Stimulated activated CD4-positive, alpha-beta T cell treated with anti-CD3 and anti-CD28 coated beads, Interleukin-4, amount 100 ng/mL, for 1 hour (primary cell): ENCODE data around the gene FBXO42.
A peak's percentile ranks its signal among the peaks of the same experiment; 100 is the strongest.
"Not testable (repeated sequence)": the region's sequence is repeated elsewhere in the genome, so short reads cannot be mapped to it uniquely, and the experiment has no call there.

Experiments
- DNase-seq: peaks from one replicate; pipeline ENCODE4 v3.0.0-alpha.2; 2020

The FBXO42 gene

GRCh38 chr1:16241221-16241708 is 111.0 kb downstream of the FBXO42 start:
- no peak for DNase-seq

DNA sequence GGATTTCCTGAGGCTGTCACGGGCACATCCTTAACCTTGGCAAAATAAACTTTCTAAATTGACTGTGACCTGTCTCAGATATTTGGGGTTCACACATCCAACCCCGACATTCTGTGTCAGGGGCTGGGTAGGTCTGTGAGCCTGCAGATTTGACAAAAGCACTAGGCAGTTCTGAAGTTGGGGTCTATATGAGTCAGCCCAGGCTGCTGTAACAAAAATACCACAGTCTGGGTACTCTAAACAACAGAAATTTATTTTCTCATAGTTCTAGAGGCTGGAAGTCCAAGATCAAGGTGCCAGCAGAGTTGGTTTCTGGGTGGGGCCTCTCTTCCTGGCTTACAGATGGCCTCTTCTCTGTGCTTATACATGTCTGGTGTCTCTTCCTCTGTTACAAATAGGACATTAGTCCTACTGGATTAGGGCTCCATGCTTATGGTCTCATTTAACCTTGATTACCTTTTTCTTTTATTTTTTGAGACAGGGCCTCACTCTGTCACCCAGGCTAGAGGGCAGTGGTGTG is 112.2 kb downstream of the FBXO42 start:
- no peak for DNase-seq

DNA sequence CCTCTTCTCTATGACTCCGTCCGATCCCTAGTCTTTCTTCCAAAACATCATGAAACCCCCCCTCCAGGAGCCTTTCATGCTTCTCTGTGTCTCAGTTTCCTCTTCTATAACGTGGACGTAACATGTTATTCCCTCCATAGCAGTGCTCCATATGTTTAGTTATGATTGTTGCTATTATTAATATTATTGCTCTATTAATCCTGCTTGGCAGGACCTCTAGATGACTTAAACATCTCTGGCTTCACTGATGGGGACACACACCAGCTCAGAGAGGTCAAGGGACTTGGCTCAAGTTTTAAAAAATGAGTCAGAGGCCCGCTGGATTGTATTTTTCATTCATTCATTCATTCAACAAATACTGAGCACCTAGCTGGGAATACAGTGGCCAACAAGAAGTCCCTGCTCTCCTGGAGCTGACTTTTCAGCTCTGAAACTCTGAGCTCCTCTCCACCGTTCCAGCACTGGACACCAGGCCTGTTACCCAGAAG is 114.9 kb downstream of the FBXO42 start:
- no peak for DNase-seq

DNA sequence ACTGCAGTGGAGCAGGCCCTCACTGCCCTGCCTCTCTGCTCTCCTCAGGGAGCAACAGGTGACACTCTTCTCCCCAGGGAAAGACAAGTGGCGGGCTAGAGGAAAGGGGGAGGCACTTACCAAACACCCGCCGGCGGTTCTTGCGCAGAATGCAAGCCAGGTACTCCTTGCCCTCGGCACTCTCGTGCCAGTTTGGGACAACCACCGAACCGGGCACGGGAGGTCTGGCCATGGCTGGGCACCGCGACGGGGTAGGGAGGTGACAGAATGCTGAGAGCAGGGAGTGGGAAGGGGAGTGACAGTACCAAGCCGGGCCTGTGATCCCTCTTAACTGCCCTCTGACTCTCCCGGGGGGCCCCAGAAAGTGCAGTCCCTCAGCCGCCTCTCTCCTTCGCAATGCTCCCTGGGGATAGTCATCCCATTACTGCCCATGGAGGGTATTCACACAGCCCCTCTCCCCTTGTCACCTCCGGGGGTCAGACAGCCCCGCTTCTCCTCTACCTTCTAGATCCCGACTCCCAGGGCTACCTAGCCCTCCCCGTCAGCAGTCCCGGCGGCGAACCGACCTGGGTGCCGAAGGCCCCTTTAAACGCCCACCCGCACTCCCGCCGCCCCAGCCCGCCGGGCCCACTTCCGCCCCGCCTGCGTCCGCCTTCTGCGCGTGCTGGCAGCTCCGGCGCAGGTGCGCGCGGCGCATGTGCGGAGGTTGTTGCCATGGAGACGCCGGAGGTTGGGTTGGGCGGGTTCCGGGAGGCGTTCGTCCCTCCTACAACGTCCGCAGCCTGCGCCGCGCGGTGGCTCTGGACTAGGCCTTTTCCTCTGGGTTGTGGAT is 115.6 kb downstream of the FBXO42 start, which contains the start of gene CPLANE2:
Gene CPLANE2 (minus strand): TSS at position 673 of the 832 bp plus-strand sequence. CDS start 441 bp downstream, at position 232.
- peak; percentile 96 for DNase-seq

DNA sequence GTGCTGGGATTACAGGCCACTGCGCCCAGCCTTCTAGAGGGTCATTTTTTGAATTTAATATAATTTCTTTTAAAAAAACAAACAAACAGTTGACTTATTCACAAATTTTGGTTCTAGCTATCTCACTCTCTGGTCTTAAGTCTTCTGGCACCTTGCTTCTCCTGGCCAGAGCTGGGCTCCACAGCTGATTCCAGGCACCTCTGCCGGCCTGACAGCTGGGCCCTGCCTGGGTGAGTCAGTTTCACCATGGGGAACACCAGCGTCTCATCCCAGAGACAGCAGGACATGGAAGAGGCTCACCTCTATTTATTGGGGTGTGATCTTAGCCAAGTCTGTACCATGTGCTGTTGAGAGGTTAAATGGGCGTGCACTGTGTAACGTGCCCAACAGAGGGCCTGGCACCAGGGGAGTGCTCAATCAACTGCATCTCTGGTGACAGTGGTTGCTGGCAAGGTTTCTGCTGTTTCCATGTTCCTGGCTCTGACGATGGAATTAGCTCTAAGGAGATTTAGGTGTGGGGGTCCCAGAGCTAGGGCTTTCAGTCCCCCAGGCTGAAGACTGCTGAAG is 116.3 kb downstream of the FBXO42 start:
- peak; percentile 51 for DNase-seq

DNA sequence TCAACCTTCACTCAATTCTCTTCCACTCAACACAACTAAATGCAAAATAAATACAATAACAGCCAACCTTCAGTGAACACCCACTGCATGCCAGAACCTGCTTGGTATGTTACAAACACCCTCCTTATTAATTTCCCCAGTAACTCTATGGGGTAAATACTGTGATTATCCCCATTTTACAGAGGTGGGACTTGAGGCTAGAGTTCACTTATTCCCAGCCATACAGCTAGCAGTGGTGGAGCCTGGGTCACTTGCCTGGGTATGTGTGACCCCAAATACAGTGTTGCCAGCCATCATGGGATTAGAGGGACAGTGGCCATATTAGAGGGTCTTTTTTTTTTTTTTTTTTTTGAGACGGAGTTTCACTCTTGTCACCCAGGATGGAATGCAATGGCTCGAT is 116.9 kb downstream of the FBXO42 start:
- no peak for DNase-seq

DNA sequence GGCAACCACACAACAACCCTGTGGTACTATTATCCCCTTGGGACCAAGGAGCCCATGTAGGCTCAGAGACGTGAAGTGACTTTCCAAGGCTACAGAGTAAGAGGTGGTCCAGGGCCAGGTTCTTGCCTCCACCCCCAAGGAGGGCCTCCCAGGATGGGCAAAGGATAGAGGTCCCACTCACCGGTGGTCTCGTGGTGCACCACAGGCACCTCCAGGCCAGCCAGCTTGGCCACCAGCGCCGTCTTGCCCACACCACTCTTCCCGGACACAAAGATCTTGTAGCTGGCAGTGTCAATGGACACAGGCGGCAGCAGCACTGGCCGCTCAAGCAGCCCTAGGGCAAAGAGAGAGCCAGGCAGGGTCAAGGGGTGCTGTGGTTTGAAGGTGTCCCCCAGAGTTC is 118.8 kb downstream of the FBXO42 start:
- no peak for DNase-seq

DNA sequence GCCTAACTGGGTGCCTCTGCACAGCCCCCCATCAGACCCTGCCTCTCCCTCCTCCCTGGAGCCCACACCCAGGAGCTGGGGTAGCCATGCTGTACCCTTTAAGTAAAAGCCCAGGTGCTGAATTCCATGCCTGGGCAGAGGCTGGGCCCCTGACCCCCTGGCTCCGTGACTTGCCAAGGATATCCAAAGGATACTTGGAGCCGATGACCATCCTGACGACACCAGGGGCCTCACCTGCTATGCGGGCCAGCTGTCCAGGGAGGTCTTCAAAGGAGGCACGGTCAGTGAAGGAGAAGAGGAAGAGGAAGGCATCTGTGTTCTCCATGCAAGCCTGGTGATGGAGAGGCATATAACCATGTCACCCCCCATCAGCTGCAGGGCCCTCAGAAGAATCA is 120.0 kb downstream of the FBXO42 start:
- DNase-seq: no peak

- DNase-seq: no peak
These were observed 120.7 kb downstream of the FBXO42 start for GRCh38 chr1:16231331-16232315.

DNA sequence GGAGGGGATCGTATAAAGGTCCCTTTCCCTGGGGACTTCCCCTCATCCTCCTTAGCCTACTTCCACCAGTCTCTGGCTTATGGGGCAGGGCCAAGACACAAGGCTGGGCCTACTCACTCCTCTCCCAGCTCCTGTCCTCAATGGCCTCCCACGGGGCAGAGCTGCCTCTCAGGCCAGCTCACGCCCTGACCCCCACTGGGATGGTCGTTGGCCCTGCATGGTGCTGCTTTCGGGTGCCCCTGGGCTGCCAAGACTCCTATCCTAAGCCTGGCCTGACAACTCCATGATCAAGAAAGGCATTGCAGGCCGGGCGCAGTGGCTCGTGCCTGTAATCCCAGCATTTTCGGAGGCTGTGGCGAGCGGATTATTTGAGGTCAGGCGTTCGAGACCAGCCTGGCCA is 121.5 kb downstream of the FBXO42 start:
- no peak for DNase-seq

DNA sequence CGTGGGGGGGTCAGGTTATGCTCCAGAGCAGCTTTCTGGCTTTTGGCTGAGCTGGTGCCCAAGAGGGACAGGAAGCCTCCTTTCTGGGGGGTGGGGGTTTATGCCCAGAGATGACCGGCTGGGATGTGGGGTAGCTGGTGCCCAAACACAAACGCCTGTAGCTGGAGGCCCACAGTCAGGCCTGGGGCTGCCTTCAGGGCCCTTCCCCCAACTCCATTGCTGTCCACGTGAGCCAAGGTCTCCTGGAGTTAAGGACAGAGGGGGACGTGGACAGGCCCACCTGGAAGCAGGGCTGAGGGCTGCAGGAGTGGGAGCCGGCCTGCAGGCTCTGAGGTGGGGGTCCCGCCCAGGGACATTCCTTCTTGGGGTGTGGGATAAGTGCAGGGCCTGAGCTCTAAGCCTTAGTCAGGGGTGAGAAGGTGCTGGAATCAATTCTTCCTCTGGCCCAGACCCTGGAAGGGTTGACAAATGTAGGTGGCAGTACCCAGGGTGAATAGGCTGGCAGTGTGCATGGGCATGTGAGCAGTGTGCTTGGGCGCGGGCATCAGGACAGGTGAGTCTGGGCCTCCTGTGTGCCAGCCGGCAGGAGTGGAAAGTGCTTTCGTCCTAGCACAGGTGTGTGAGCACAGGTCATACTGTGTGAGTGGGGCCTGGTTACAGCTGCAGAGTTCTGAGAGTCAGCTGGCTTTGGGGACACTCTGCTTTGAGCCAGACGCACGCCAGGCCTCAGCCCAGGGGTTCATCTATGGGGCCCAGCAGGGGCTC is 122.1 kb downstream of the FBXO42 start:
- DNase-seq: no peak

- no peak for DNase-seq
These were observed 125.6 kb downstream of the FBXO42 start for GRCh38 chr1:16226490-16227179.

DNA sequence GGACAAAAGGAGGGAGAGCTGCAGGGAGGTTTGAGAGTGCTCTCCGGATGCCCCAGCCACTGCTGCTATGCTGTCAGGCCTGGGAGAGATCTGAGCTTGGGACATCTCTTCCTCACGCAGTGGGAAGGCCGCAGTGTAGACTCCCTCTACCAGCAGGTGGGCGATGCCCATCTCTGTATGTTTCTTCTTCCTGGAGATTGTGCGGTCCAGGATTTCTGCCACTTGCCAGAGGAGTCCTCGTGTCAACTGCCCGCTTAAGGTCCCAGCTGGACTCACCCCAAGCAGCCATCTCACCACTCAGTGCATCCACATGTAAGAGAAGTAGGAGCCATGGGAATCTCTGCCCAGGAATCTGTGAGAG is 126.2 kb downstream of the FBXO42 start:
- no peak for DNase-seq

- DNase-seq: no peak
These were observed 127.8 kb downstream of the FBXO42 start for GRCh38 chr1:16224472-16224871.

DNA sequence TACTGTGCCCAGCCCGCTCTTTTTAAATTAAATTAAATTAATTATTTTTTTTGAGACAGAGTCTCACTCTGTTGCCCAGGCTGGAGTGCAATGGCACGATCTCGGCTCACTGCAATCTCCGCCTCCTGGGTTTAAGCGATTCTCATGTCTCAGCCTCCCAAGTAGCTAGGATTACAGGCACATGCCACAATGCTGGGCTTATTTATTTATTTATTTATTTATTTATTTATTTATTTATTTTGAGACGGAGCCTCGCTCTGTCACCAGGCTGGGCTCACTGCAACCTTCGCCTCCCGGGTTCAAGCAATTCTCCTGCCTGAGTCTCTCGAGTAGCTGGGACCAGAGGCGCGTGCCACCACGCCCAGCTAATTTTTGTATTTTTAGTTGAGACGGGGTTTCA is 129.6 kb downstream of the FBXO42 start:
- DNase-seq: not testable (repeated sequence)

GRCh38 chr1:16221499-16221898 is 130.8 kb downstream of the FBXO42 start:
- DNase-seq: no peak

- DNase-seq: no peak
These were observed 132.2 kb downstream of the FBXO42 start for GRCh38 chr1:16219968-16220500.

DNA sequence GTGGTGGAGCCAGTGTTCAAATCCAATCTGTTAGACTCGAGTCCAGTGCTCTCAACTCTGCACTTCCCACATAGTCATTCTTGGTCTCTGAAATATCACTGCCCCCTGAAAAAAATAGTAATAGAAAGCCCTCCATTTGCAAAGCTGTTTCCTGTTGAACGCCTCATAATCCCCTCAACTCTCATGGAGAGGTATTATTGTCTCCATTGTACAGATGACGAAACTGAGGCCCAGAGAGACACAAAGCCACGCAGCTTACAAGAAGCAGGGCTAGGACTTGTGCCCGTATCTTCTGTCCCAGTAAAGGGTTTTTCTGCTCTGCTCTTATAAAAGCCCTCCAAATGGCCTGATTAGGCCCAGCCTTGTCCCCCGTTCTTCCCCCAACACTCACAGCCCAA is 133.6 kb downstream of the FBXO42 start:
- no peak for DNase-seq

GRCh38 chr1:16218014-16218673 is 134.1 kb downstream of the FBXO42 start:
- DNase-seq: no peak

- DNase-seq: peak; percentile 92
These were observed 135.1 kb downstream of the FBXO42 start for GRCh38 chr1:16217061-16217785.
